Trophoblast cell (in vitro differentiated cells and primary cell): ENCODE measurements around the gene SLC20A1.

Experiments used
- DNase-seq, 2 donors: peaks; one replicate each; pipeline ENCODE4 v3.0.0-alpha.2; 2016
- H2AFZ ChIP-seq: 2 replicates; pipeline ENCODE4 v1.6.1; 2013; ENCODE audit warnings: low read length, moderate library complexity, mild to moderate bottlenecking; ENCODE audit not compliant: insufficient read depth, poor library complexity
- H2AK5ac ChIP-seq: 2 replicates; pipeline ENCODE4 v1.6.1; 2013; ENCODE audit warnings: mild to moderate bottlenecking, low read length
- H2BK120ac ChIP-seq: 2 replicates; pipeline ENCODE4 v1.6.1; 2013; ENCODE audit warnings: low read length, mild to moderate bottlenecking, moderate library complexity; ENCODE audit not compliant: insufficient read depth, poor library complexity
- H2BK12ac ChIP-seq: 2 replicates; pipeline ENCODE4 v1.6.1; 2013; ENCODE audit warnings: mild to moderate bottlenecking, low read length, moderate library complexity
- H2BK5ac ChIP-seq: 2 replicates; pipeline ENCODE4 v1.6.1; 2013; ENCODE audit warnings: low read length, low read depth, moderate library complexity, mild to moderate bottlenecking; ENCODE audit not compliant: poor library complexity
- H3K14ac ChIP-seq: 2 replicates; pipeline ENCODE4 v1.6.1; 2013; ENCODE audit warnings: mild to moderate bottlenecking, low read length
- H3K18ac ChIP-seq: 2 replicates; pipeline ENCODE4 v1.6.1; 2013; ENCODE audit warnings: mild to moderate bottlenecking, low read length
- H3K23ac ChIP-seq: 2 replicates; pipeline ENCODE4 v1.6.1; 2013; ENCODE audit warnings: low read length
- H3K27ac ChIP-seq: 2 replicates; pipeline ENCODE4 v1.5.1; 2013; ENCODE audit warnings: low read depth, mild to moderate bottlenecking, inconsistent platforms, low read length, moderate library complexity
- H3K27me3 ChIP-seq: 2 replicates; pipeline ENCODE4 v1.6.1; 2013; ENCODE audit warnings: inconsistent platforms, mild to moderate bottlenecking, low read length, moderate library complexity; ENCODE audit not compliant: insufficient read depth
- H3K36me3 ChIP-seq, 2 experiments: 1 replicate in 1 of 2; 2 replicates in 1 of 2; pipeline ENCODE4 v1.6.1; 2013; ENCODE audit warnings: low read length in 2 of 2, mild to moderate bottlenecking in 2 of 2, moderate library complexity in 1 of 2; ENCODE audit not compliant: insufficient read depth in 2 of 2, control insufficient read depth in 1 of 2
- H3K4ac ChIP-seq: 2 replicates; pipeline ENCODE4 v1.6.1; 2013; ENCODE audit warnings: low read depth, mild to moderate bottlenecking, low read length, moderate library complexity
- H3K4me1 ChIP-seq, 2 experiments: 1 replicate in 1 of 2; 2 replicates in 1 of 2; pipeline ENCODE4 v1.6.1; 2013; ENCODE audit warnings: low read length in 2 of 2, mild to moderate bottlenecking in 2 of 2, moderate library complexity in 1 of 2; ENCODE audit not compliant: insufficient read depth in 2 of 2, control insufficient read depth in 1 of 2
- H3K4me2 ChIP-seq: 2 replicates; pipeline ENCODE4 v1.6.1; 2013; ENCODE audit warnings: inconsistent platforms, mild to moderate bottlenecking, low read length, moderate library complexity
- H3K4me3 ChIP-seq: 2 replicates; pipeline ENCODE4 v1.5.1; 2013; ENCODE audit warnings: mild to moderate bottlenecking, low read depth, low read length, inconsistent platforms
- H3K79me1 ChIP-seq: one replicate; pipeline ENCODE4 v1.6.1; 2013; ENCODE audit warnings: low read length
- H3K79me2 ChIP-seq: 2 replicates; pipeline ENCODE4 v1.6.1; 2013; ENCODE audit warnings: low read length, mild to moderate bottlenecking; ENCODE audit not compliant: control insufficient read depth, insufficient read depth, poor library complexity
- H3K9ac ChIP-seq: 2 replicates; pipeline ENCODE4 v1.6.1; 2013; ENCODE audit warnings: mild to moderate bottlenecking, low read length
- H3K9me3 ChIP-seq: 2 replicates; pipeline ENCODE4 v1.6.1; 2013; ENCODE audit warnings: low read depth, mild to moderate bottlenecking, control low read depth, inconsistent platforms, low read length; ENCODE audit not compliant: insufficient read depth
- H4K12ac ChIP-seq: 2 replicates; pipeline ENCODE4 v1.6.1; 2013; ENCODE audit warnings: low read depth, mild to moderate bottlenecking, low read length, moderate library complexity
- H4K8ac ChIP-seq: 2 replicates; pipeline ENCODE4 v1.6.1; 2013; ENCODE audit warnings: low read depth, mild to moderate bottlenecking, low read length, moderate library complexity
- H4K91ac ChIP-seq: one replicate; pipeline ENCODE4 v1.6.1; 2013; ENCODE audit warnings: low read depth, mild to moderate bottlenecking, low read length, moderate library complexity
- WGBS: extraction: QIAGEN DNeasy Blood & Tissue Kit; methylation state at CpG from one replicate; pipeline ENCODE4 v1.1.7; 2013; ENCODE audit warnings: missing lambda C conversion rate; ENCODE audit not compliant: insufficient read length, insufficient coverage; ENCODE audit errors: extremely low coverage; 5-methylcytosine and 5-hydroxymethylcytosine counted together

The SLC20A1 gene

GRCh38 chr2:112640800-112641675, 4.7 kb upstream of the SLC20A1 start:
- Histone ChIP-seq H2BK5ac (no peak overlapping the region), H3K23ac (no peak overlapping the region), H3K14ac (no peak overlapping the region), H4K8ac (no peak overlapping the region), H3K9me3 (no peaks in the 10 kb centered on the region), H3K27me3 (no peaks in the 10 kb centered on the region), H3K36me3 (no peaks in the 10 kb centered on the region), H3K79me1 (peaks cover 15% of the 10 kb centered on the region), H4K12ac (no peak overlapping the region), H3K9ac (no peak overlapping the region), H3K18ac (peak overlapping the region; percentile 29), H3K79me2 (peaks cover 7% of the 10 kb centered on the region), H3K4me3 (no peak overlapping the region), H2BK12ac (peak overlapping the region; percentile 67), H3K4ac (no peak overlapping the region), H3K4me2 (no peak overlapping the region), H3K4me1 (peaks cover 14 to 23% of the 10 kb centered on the region in 2 experiments), H3K27ac (peak overlapping the region; percentile 64), H2BK120ac (no peak overlapping the region), H4K91ac (peak overlapping the region; percentile 36), H2AFZ (no peak overlapping the region), H2AK5ac (peak overlapping the region; percentile 31)
- no peak for DNase-seq
- no CpG with 5 or more reads among the region's 8 CpGs for WGBS

GRCh38 chr2:112641701-112642100, 4.0 kb upstream of the SLC20A1 start:
- no peak overlapping the region for H2BK120ac ChIP-seq
- H3K27ac ChIP-seq: no peak overlapping the region
- no peak overlapping the region for H3K9ac ChIP-seq
- no peak overlapping the region for H3K4me2 ChIP-seq
- peak overlapping the region; percentile 23 for H2BK12ac ChIP-seq
- no peak for DNase-seq
- H4K91ac ChIP-seq: no peak overlapping the region
- no peaks in the 10 kb centered on the region for H3K9me3 ChIP-seq
- H2BK5ac ChIP-seq: no peak overlapping the region
- peaks cover 14 to 24% of the 10 kb centered on the region in 2 experiments for H3K4me1 ChIP-seq
- no peak overlapping the region for H3K14ac ChIP-seq
- H3K18ac ChIP-seq: no peak overlapping the region
- H3K79me1 ChIP-seq: peaks cover 19% of the 10 kb centered on the region
- H2AFZ ChIP-seq: no peak overlapping the region
- H2AK5ac ChIP-seq: no peak overlapping the region
- H4K12ac ChIP-seq: no peak overlapping the region
- no peak overlapping the region for H3K4ac ChIP-seq
- no peaks in the 10 kb centered on the region for H3K36me3 ChIP-seq
- H3K4me3 ChIP-seq: no peak overlapping the region
- H3K79me2 ChIP-seq: peaks cover 11% of the 10 kb centered on the region
- H3K27me3 ChIP-seq: no peaks in the 10 kb centered on the region
- no CpG with 5 or more reads among the region's 2 CpGs for whole genome bisulfite sequencing
- no peak overlapping the region for H3K23ac ChIP-seq
- H4K8ac ChIP-seq: no peak overlapping the region

GRCh38 chr2:112642561-112642960, 3.2 kb upstream of the SLC20A1 start:
- H2BK120ac ChIP-seq: no peak overlapping the region
- no peak overlapping the region for H3K4me3 ChIP-seq
- no peak for DNase-seq
- no peak overlapping the region for H3K14ac ChIP-seq
- no peaks in the 10 kb centered on the region for H3K9me3 ChIP-seq
- peaks cover 19% of the 10 kb centered on the region for H3K79me1 ChIP-seq
- H3K36me3 ChIP-seq: no peaks in the 10 kb centered on the region
- no peak overlapping the region for H3K27ac ChIP-seq
- no peak overlapping the region for H3K4ac ChIP-seq
- no peaks in the 10 kb centered on the region for H3K27me3 ChIP-seq
- H4K8ac ChIP-seq: no peak overlapping the region
- no peak overlapping the region for H3K9ac ChIP-seq
- peaks cover 11% of the 10 kb centered on the region for H3K79me2 ChIP-seq
- peak overlapping the region; percentile 28 for H2BK12ac ChIP-seq
- H3K4me2 ChIP-seq: no peak overlapping the region
- H2AK5ac ChIP-seq: no peak overlapping the region
- H3K18ac ChIP-seq: no peak overlapping the region
- no peak overlapping the region for H3K23ac ChIP-seq
- no peak overlapping the region for H2AFZ ChIP-seq
- no peak overlapping the region for H4K12ac ChIP-seq
- H4K91ac ChIP-seq: no peak overlapping the region
- peaks cover 14 to 27% of the 10 kb centered on the region in 2 experiments for H3K4me1 ChIP-seq
- no CpG with 5 or more reads among the region's 5 CpGs for WGBS
- no peak overlapping the region for H2BK5ac ChIP-seq

GRCh38 chr2:112642966-112643365, 2.8 kb upstream of the SLC20A1 start:
- H4K12ac ChIP-seq: no peak overlapping the region
- H4K8ac ChIP-seq: no peak overlapping the region
- peaks cover 19% of the 10 kb centered on the region for H3K79me1 ChIP-seq
- no peak overlapping the region for H2BK120ac ChIP-seq
- no peak overlapping the region for H2AFZ ChIP-seq
- H3K79me2 ChIP-seq: peaks cover 11% of the 10 kb centered on the region
- H3K9me3 ChIP-seq: no peaks in the 10 kb centered on the region
- H3K18ac ChIP-seq: no peak overlapping the region
- H3K23ac ChIP-seq: no peak overlapping the region
- H2BK5ac ChIP-seq: no peak overlapping the region
- H3K27ac ChIP-seq: no peak overlapping the region
- no peak overlapping the region for H3K14ac ChIP-seq
- H2BK12ac ChIP-seq: peak overlapping the region; percentile 44
- no peak overlapping the region for H3K4me2 ChIP-seq
- DNase-seq: peak; percentile 19 to 44
- H3K4me1 ChIP-seq: peaks cover 14 to 27% of the 10 kb centered on the region in 2 experiments
- H2AK5ac ChIP-seq: no peak overlapping the region
- no peak overlapping the region for H4K91ac ChIP-seq
- no peak overlapping the region for H3K4ac ChIP-seq
- no peaks in the 10 kb centered on the region for H3K36me3 ChIP-seq
- H3K4me3 ChIP-seq: no peak overlapping the region
- WGBS: no CpG with 5 or more reads among the region's 7 CpGs
- H3K9ac ChIP-seq: no peak overlapping the region
- no peaks in the 10 kb centered on the region for H3K27me3 ChIP-seq
